ENCODE results near the gene CLEC2L. TPM values are rescaled to one million over a fixed set of nuclear protein-coding genes. Genes with fewer than 3 reads are reported as not detected.
A peak's percentile ranks its signal among the peaks of the same experiment; 100 is the strongest.

CLEC2L gene
- polyA plus RNA-seq (2012; rRNA removed), result not detected in 2 replicates
- polyA plus RNA-seq (2012; cell fraction: cytosol; rRNA removed), result 0.01 TPM in 1 of 2 replicates, not detected in the other
- 0.02 TPM in 1 of 2 replicates, not detected in the other for polyA plus RNA-seq (2012; cell fraction: nucleus; rRNA removed)

GRCh38 chr7:139523199-139523941 is at the start of gene CLEC2L:
Gene CLEC2L, plus strand, starts transcription at chr7:139523685. Its CDS starts 243 bp downstream, at chr7:139523928.
- peak; percentile 92 for DNase-seq
- H3K36me3 ChIP-seq (replicated peaks in 1 of 2; ENCODE audit: control insufficient read depth in 1 of 2, insufficient read depth in 2 of 2, low read length in 1 of 2), result no peaks in the 10 kb centered on the region
- H3K4me3 ChIP-seq (ENCODE audit: low read depth in 2 of 2, low read length in 1 of 2), result peak within 1 kb of the TSS; percentile 35 to 39; a peak in 3 of 4 replicates
- no peaks in the 10 kb centered on the region for H4K20me1 ChIP-seq (ENCODE audit: insufficient read depth)
- H3K27me3 ChIP-seq (ENCODE audit: insufficient read depth), result peaks cover 41% of the 10 kb centered on the region
- WGBS (ENCODE audit: low lambda C conversion rate), result 9% methylated on average over 24 of the region's 75 CpGs
- H3K27ac ChIP-seq (ENCODE audit: low read depth in 2 of 2, low read length in 1 of 2), result no peak within 1 kb of the TSS
- ChIA-PET CTCF (interaction anchor here (0.9 kb wide), 1 partner anchor 24 kb away, joined by 5 read pairs; no protein-coding TSS in a partner anchor), POLR2A (no interaction called here)
- peaks cover 5 to 7% of the 10 kb centered on the region in 2 experiments; a peak in 1 of 4 replicates for H3K4me1 ChIP-seq (ENCODE audit: control insufficient read depth in 1 of 2, insufficient read depth in 2 of 2, low read depth in 1 of 2, low read length in 1 of 2)
- TF ChIP-seq TAF1 (IDR thresholded peaks at IDR 0.05; ENCODE audit: borderline replicate concordance, low read depth, low read length), result no peak
- no peak for TF ChIP-seq RXRA (IDR thresholded peaks at IDR 0.05; ENCODE audit: borderline replicate concordance, low read depth)
- TF ChIP-seq EZH2phosphoT487 (IDR thresholded peaks at IDR 0.05; ENCODE audit: borderline replicate concordance, low read depth), result no peak
- TF ChIP-seq SIN3A (IDR thresholded peaks at IDR 0.05; ENCODE audit: borderline replicate concordance, low read depth, low read length), result no peak
- no peak for TF ChIP-seq YY1 (IDR thresholded peaks at IDR 0.05; ENCODE audit: low read depth)
- TF ChIP-seq RCOR1 (IDR thresholded peaks at IDR 0.05; ENCODE audit: low read length), result no peak
- TF ChIP-seq FOXJ3 (CRISPR knock-in tag; IDR thresholded peaks at IDR 0.05), result no peak
- no peak for TF ChIP-seq NFIC (IDR thresholded peaks at IDR 0.05; ENCODE audit: borderline replicate concordance)
- no peak for TF ChIP-seq USF1 (IDR thresholded peaks at IDR 0.05; ENCODE audit: borderline replicate concordance, low read depth)
- TF ChIP-seq PBX3 (IDR thresholded peaks at IDR 0.05), result no peak
- TF ChIP-seq GABPA (IDR thresholded peaks at IDR 0.05; ENCODE audit: low read depth), result no peak
- H3F3A ChIP-seq (replicated peaks; ENCODE audit: insufficient read depth), result no peaks in the 10 kb centered on the region
- no peak within 1 kb of the TSS for H2AFZ ChIP-seq (ENCODE audit: low read depth)
- H3K9me2 ChIP-seq, result no peaks in the 10 kb centered on the region
- H3K4me2 ChIP-seq, result peak within 1 kb of the TSS; percentile 70; the same call in 1 of the 2 replicates
- H3K9ac ChIP-seq, result no peak within 1 kb of the TSS
- H3K9me3 ChIP-seq, result no peaks in the 10 kb centered on the region
- H3K79me2 ChIP-seq (ENCODE audit: insufficient read depth), result no peaks in the 10 kb centered on the region

GRCh38 chr7:139476139-139476538 is 47.3 kb upstream of the CLEC2L start:
- no peak overlapping the region for H3K9ac ChIP-seq
- H2AFZ ChIP-seq (ENCODE audit: low read depth), result no peak overlapping the region
- TF ChIP-seq YY1 (IDR thresholded peaks at IDR 0.05; ENCODE audit: low read depth), result no peak
- TF ChIP-seq IRF3 (IDR thresholded peaks at IDR 0.05; ENCODE audit: low read depth, low read length), result no peak
- no peak for TF ChIP-seq FOXJ3 (CRISPR knock-in tag; IDR thresholded peaks at IDR 0.05)
- no peak for TF ChIP-seq RFX5 (IDR thresholded peaks at IDR 0.05; ENCODE audit: low read length)
- no peak for TF ChIP-seq FOSL2 (IDR thresholded peaks at IDR 0.05; ENCODE audit: borderline replicate concordance, low read depth)
- H4K20me1 ChIP-seq (ENCODE audit: insufficient read depth), result no peaks in the 10 kb centered on the region
- no peaks in the 10 kb centered on the region for H3F3A ChIP-seq (replicated peaks; ENCODE audit: insufficient read depth)
- H3K36me3 ChIP-seq (replicated peaks in 1 of 2; ENCODE audit: control insufficient read depth in 1 of 2, insufficient read depth in 2 of 2, low read length in 1 of 2), result no peaks in the 10 kb centered on the region
- H3K4me3 ChIP-seq (ENCODE audit: low read depth in 2 of 2, low read length in 1 of 2), result no peak overlapping the region
- H3K27ac ChIP-seq (ENCODE audit: low read depth in 2 of 2, low read length in 1 of 2), result no peak overlapping the region
- WGBS (ENCODE audit: low lambda C conversion rate), result 87% methylated on average over 8 of the region's 8 CpGs
- ChIA-PET CTCF (no interaction called here), POLR2A (no interaction called here)
- no peaks in the 10 kb centered on the region for H3K9me2 ChIP-seq
- peaks cover 7% of the 10 kb centered on the region for H3K27me3 ChIP-seq (ENCODE audit: insufficient read depth)
- H3K4me2 ChIP-seq, result no peak overlapping the region
- no peaks in the 10 kb centered on the region for H3K9me3 ChIP-seq
- H3K4me1 ChIP-seq (ENCODE audit: control insufficient read depth in 1 of 2, insufficient read depth in 2 of 2, low read depth in 1 of 2, low read length in 1 of 2), result peaks cover 0 to 8% of the 10 kb centered on the region in 2 experiments; a peak in 1 of 4 replicates
- DNase-seq, result no peak
- H3K79me2 ChIP-seq (ENCODE audit: insufficient read depth), result no peaks in the 10 kb centered on the region
